ENCODE data around the gene EHD1. TPM values are rescaled to one million over a fixed set of nuclear protein-coding genes. Genes with fewer than 3 reads are reported as not detected.

The EHD1 gene
- total RNA-seq, 1 experiment from 2014 or later: 340 TPM

GRCh38 chr11:64885367-64886286 lies 7.2 kb upstream of the EHD1 start:
- TF ChIP-seq EZH2phosphoT487 (IDR thresholded peaks at IDR 0.05; ENCODE audit: borderline replicate concordance, low read length) (no peak), CTCF (conservative IDR thresholded peaks at IDR 0.05; ENCODE audit: low read depth, low read length) (no peak), EZH2 (IDR thresholded peaks at IDR 0.05; ENCODE audit: low read length, unreplicated experiment) (no peak)
- H3F3A ChIP-seq (ENCODE audit: low read length, unreplicated experiment): no peaks in the 10 kb centered on the region
- ChIA-PET CTCF (no interaction called here), POLR2A (ENCODE audit: unreplicated experiment) (interaction anchor here (0.5 kb wide), 1 partner anchor 108 kb away, joined by 3 read pairs; no protein-coding TSS in a partner anchor)
- no peaks in the 10 kb centered on the region for H3K79me2 ChIP-seq (ENCODE audit: low read length)
- H2AFZ ChIP-seq (ENCODE audit: low read length): peak overlapping the region; percentile 31; the same call in 1 of the 2 replicates
- H3K27me3 ChIP-seq (ENCODE audit: low read length): no peaks in the 10 kb centered on the region
- peak overlapping the region; percentile 36 for H3K4me2 ChIP-seq (ENCODE audit: low read length)
- ATAC-seq (peak; percentile 61), DNase-seq (peak; percentile 67)
- H3K9me3 ChIP-seq (ENCODE audit: low read length): no peaks in the 10 kb centered on the region
- intact Hi-C loops (cut with micrococcal nuclease): no loop called here
- no TSS peak for BruUV-seq (replicated peaks)
- H3K4me1 ChIP-seq (ENCODE audit: insufficient read depth, low read length): peaks cover 24% of the 10 kb centered on the region
- H3K9me2 ChIP-seq (replicated peaks; ENCODE audit: low read length): no peaks in the 10 kb centered on the region
- no peaks in the 10 kb centered on the region for H3K36me3 ChIP-seq (ENCODE audit: low read depth, low read length)
- no peaks in the 10 kb centered on the region for H4K20me1 ChIP-seq (ENCODE audit: low read length)
- no peak overlapping the region for H3K4me3 ChIP-seq (ENCODE audit: low read length)
- no peak overlapping the region for H3K27ac ChIP-seq (ENCODE audit: low read length)
- no peak overlapping the region for H3K9ac ChIP-seq (ENCODE audit: low read length)

GRCh38 chr11:64884019-64884418 lies 5.6 kb upstream of the EHD1 start:
- no peak for ATAC-seq
- H3K27ac ChIP-seq (ENCODE audit: low read length): no peak overlapping the region

More at GRCh38 chr11:64884019-64884418, 5.6 kb upstream of the EHD1 start:
- no peaks in the 10 kb centered on the region for H4K20me1 ChIP-seq (ENCODE audit: low read length)
- no peak for DNase-seq
- no peaks in the 10 kb centered on the region for H3K36me3 ChIP-seq (ENCODE audit: low read depth, low read length)
- intact Hi-C loops (cut with micrococcal nuclease): no loop called here
- no peaks in the 10 kb centered on the region for H3K27me3 ChIP-seq (ENCODE audit: low read length)
- H3K4me3 ChIP-seq (ENCODE audit: low read length): no peak overlapping the region
- H2AFZ ChIP-seq (ENCODE audit: low read length): no peak overlapping the region
- H3K9me2 ChIP-seq (replicated peaks; ENCODE audit: low read length): no peaks in the 10 kb centered on the region
- ChIA-PET CTCF (no interaction called here), POLR2A (ENCODE audit: unreplicated experiment) (no interaction called here)
- no peak overlapping the region for H3K9ac ChIP-seq (ENCODE audit: low read length)
- peaks cover 7% of the 10 kb centered on the region for H3K79me2 ChIP-seq (ENCODE audit: low read length)
- BruUV-seq (replicated peaks): no TSS peak
- no peak for TF ChIP-seq CTCF (conservative IDR thresholded peaks at IDR 0.05; ENCODE audit: low read depth, low read length)
- no peak for TF ChIP-seq EZH2phosphoT487 (IDR thresholded peaks at IDR 0.05; ENCODE audit: borderline replicate concordance, low read length)
- no peak for TF ChIP-seq EZH2 (IDR thresholded peaks at IDR 0.05; ENCODE audit: low read length, unreplicated experiment)
- H3F3A ChIP-seq (ENCODE audit: low read length, unreplicated experiment): no peaks in the 10 kb centered on the region
- H3K4me2 ChIP-seq (ENCODE audit: low read length): no peak overlapping the region
- peaks cover 28% of the 10 kb centered on the region for H3K4me1 ChIP-seq (ENCODE audit: insufficient read depth, low read length)
- H3K9me3 ChIP-seq (ENCODE audit: low read length): no peaks in the 10 kb centered on the region
